Body of pancreas (tissue), 4 donors: ENCODE measurements around the gene SLC2A5. TPM values are rescaled to one million over a fixed set of nuclear protein-coding genes. Genes with fewer than 3 reads are reported as not detected.

Source experiments
- ATAC-seq: fragments of 150-250 bp; one replicate; pipeline ENCODE4 v1.9.1; 2016
- DNase-seq, 4 donors: peaks; one replicate each; pipeline ENCODE4 v3.0.0-alpha.2; 2019
- H3K27ac ChIP-seq, 4 donors: fragments of 200-600 bp; sonication (generic); 1 replicate in 3 of 4; 2 replicates in 1 of 4; pipeline versions ENCODE4 v1.5.1 to v1.6.1; 2016 to 2019; ENCODE audit warnings: mild to moderate bottlenecking in 1 of 4, mixed read lengths in 1 of 4, moderate library complexity in 1 of 4
- H3K27me3 ChIP-seq, 2 donors: fragments of 200-600 bp; sonication (generic); one replicate each; pipeline ENCODE4 v1.6.0; 2016; ENCODE audit warnings: mild to moderate bottlenecking in 1 of 2
- H3K36me3 ChIP-seq, 2 donors: fragments of 200-600 bp; sonication (generic); replicated peaks in 1 of 2; 2 replicates each; pipeline ENCODE4 v1.5.1; 2016; ENCODE audit warnings: low read depth in 2 of 2; ENCODE audit not compliant: insufficient read depth in 1 of 2
- H3K4me1 ChIP-seq: fragments of 200-600 bp; sonication (generic); one replicate; pipeline ENCODE4 v1.6.0; 2016
- H3K4me3 ChIP-seq, 2 donors: fragments of 200-600 bp; sonication (generic); 1 replicate in 1 of 2; 2 replicates in 1 of 2; pipeline ENCODE4 v1.5.1; 2016 to 2019
- H3K9me3 ChIP-seq, 3 donors: fragments of 200-600 bp; sonication (generic); 1 replicate in 2 of 3; 2 replicates in 1 of 3; pipeline ENCODE4 v1.5.1; 2016
- CTCF ChIP-seq, 7 experiments: fragments of 450-650 bp in 4 of 7; fragments of 200-600 bp in 3 of 7; sonication (generic) in 3 of 7; IDR thresholded peaks; one replicate each; pipeline ENCODE4 v1.5.1; 2016 to 2019; ENCODE audit warnings: antibody characterized with exemption in 7 of 7
- POLR2A ChIP-seq, 3 donors: fragments of 450-650 bp; IDR thresholded peaks; one replicate each; pipeline ENCODE4 v1.6.1; 2016; ENCODE audit warnings: antibody characterized with exemption in 3 of 3, mild to moderate bottlenecking in 2 of 3
- WGBS, 2 donors: methylation state at CpG; one replicate each; pipeline ENCODE4 v1.1.5; 2017; 5-methylcytosine and 5-hydroxymethylcytosine counted together
- intact Hi-C: fragments of 100-400 bp; cut with DNase I; formaldehyde crosslinking; loops from one replicate; pipeline ENCODE4 v1.15.1; 2023
- total RNA-seq, 2 donors: library from RNA; depleted of rRNA; stranded (reverse); fragments of >200 nt; gene quantifications; one replicate each; pipeline ENCODE4 v1.1.0, GENCODE V29; 2016

Gene SLC2A5
- total RNA-seq, 2 donors from 2014 or later: under 0.01 to 0.26 TPM

GRCh38 chr1:9093091-9093490 is 23.7 kb upstream of the SLC2A5 start:
- intact Hi-C loops: no loop called here
- H3K4me1 ChIP-seq: no peaks in the 10 kb centered on the region
- no peaks in the 10 kb centered on the region for H3K27me3 ChIP-seq
- no peaks in the 10 kb centered on the region for H3K36me3 ChIP-seq
- H3K27ac ChIP-seq: no peak overlapping the region
- no peak for DNase-seq
- WGBS, 2 donors: 75 to 95% methylated on average over 6 of the region's 6 CpGs
- ATAC-seq: no peak
- TF ChIP-seq CTCF (IDR thresholded peaks at IDR 0.05) (no peak), POLR2A (IDR thresholded peaks at IDR 0.05) (no peak)
- H3K9me3 ChIP-seq: no peaks in the 10 kb centered on the region
- no peak overlapping the region for H3K4me3 ChIP-seq

- intact Hi-C loops: no loop called here
- TF ChIP-seq CTCF (IDR thresholded peaks at IDR 0.05): no peak
- no peak for TF ChIP-seq POLR2A (IDR thresholded peaks at IDR 0.05)
- H3K36me3 ChIP-seq: no peaks in the 10 kb centered on the region
- no peak for DNase-seq
- peaks cover 10% of the 10 kb centered on the region for H3K4me1 ChIP-seq
- H3K27me3 ChIP-seq: no peaks in the 10 kb centered on the region
- ATAC-seq: no peak
- WGBS, 2 donors: 77 to 78% methylated on average over 4 of the region's 4 CpGs
- no peaks in the 10 kb centered on the region for H3K9me3 ChIP-seq
- no peak overlapping the region for H3K27ac ChIP-seq
- no peak overlapping the region for H3K4me3 ChIP-seq
Observed at GRCh38 chr1:9088807-9089206, 19.4 kb upstream of the SLC2A5 start.

GRCh38 chr1:9087411-9088125 is 18.1 kb upstream of the SLC2A5 start:
- no peaks in the 10 kb centered on the region for H3K36me3 ChIP-seq
- no peak overlapping the region for H3K27ac ChIP-seq
- intact Hi-C loops: no loop called here
- H3K27me3 ChIP-seq: no peaks in the 10 kb centered on the region
- peaks cover 17% of the 10 kb centered on the region for H3K4me1 ChIP-seq
- H3K9me3 ChIP-seq: no peaks in the 10 kb centered on the region
- WGBS, 2 donors: 82 to 90% methylated on average over 12 of the region's 12 CpGs
- H3K4me3 ChIP-seq: no peak overlapping the region
- DNase-seq: no peak
- ATAC-seq: no peak
- no peak for TF ChIP-seq CTCF (IDR thresholded peaks at IDR 0.05)
- TF ChIP-seq POLR2A (IDR thresholded peaks at IDR 0.05): no peak

- H3K4me1 ChIP-seq: peaks cover 25% of the 10 kb centered on the region
- no peaks in the 10 kb centered on the region for H3K36me3 ChIP-seq
- no peak overlapping the region for H3K27ac ChIP-seq
- H3K4me3 ChIP-seq: no peak overlapping the region
- H3K27me3 ChIP-seq: no peaks in the 10 kb centered on the region
- DNase-seq: no peak
- WGBS, 2 donors: 63 to 82% methylated on average over 2 of the region's 2 CpGs
- ATAC-seq: no peak
- intact Hi-C loops: no loop called here
- no peak for TF ChIP-seq CTCF (IDR thresholded peaks at IDR 0.05)
- TF ChIP-seq POLR2A (IDR thresholded peaks at IDR 0.05): no peak
- H3K9me3 ChIP-seq: no peaks in the 10 kb centered on the region
Observed at GRCh38 chr1:9086796-9087195, 17.4 kb upstream of the SLC2A5 start.

- intact Hi-C loops: no loop called here
- ATAC-seq (no peak), DNase-seq (no peak)
- no peak overlapping the region for H3K4me3 ChIP-seq
- H3K9me3 ChIP-seq: no peaks in the 10 kb centered on the region
- TF ChIP-seq POLR2A (IDR thresholded peaks at IDR 0.05) (no peak), CTCF (IDR thresholded peaks at IDR 0.05) (no peak)
- no peak overlapping the region for H3K27ac ChIP-seq
- H3K36me3 ChIP-seq: no peaks in the 10 kb centered on the region
- no peaks in the 10 kb centered on the region for H3K27me3 ChIP-seq
- peaks cover 25% of the 10 kb centered on the region for H3K4me1 ChIP-seq
- 73 to 81% methylated on average over 5 of the region's 5 CpGs for WGBS, 2 donors
Observed at GRCh38 chr1:9086045-9086444, 16.6 kb upstream of the SLC2A5 start.
